HS-27A (cell line): ENCODE measurements around the gene POFUT2.

Experiments
- DNase-seq: peaks from one replicate; pipeline ENCODE4 v3.0.0-alpha.2; 2012; ENCODE audit warnings: low read depth, missing footprints

POFUT2 gene

DNA sequence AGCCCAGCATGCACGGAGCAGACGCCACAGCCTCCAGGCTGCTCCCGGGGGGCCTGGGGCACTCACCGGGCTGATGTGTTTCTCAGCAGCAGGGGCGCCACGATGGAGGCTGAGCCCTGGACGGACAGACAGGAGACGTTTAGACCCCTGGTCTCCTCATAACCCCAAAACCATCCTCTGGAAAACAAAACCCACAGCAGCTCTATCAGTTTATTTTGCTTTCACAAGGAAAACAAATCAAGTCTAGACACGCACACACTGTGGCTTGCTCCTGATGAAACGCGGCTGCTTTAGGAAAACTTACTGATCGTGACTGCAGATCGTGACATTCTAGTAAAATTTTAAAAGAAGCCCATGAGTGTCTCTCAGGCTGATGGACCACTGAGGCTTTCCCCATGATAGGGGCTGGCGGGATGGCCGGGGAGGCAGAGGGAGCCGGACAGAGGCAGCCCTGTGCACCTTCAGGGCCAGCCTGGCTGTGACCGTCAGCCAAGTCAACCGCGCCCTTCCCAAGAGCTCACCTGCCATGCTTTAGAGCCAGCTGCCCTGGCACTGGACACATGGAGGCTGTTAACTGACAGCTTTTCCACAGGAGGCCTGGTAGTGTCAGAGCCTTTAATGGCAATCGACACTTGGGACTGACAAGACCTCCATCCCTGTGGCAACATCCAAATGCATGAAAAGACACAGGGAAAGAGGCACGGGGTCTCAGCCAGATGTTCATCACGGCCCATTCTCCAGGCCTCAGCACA lies 5.2 kb downstream of the POFUT2 start:
- DNase-seq: no peak

DNA sequence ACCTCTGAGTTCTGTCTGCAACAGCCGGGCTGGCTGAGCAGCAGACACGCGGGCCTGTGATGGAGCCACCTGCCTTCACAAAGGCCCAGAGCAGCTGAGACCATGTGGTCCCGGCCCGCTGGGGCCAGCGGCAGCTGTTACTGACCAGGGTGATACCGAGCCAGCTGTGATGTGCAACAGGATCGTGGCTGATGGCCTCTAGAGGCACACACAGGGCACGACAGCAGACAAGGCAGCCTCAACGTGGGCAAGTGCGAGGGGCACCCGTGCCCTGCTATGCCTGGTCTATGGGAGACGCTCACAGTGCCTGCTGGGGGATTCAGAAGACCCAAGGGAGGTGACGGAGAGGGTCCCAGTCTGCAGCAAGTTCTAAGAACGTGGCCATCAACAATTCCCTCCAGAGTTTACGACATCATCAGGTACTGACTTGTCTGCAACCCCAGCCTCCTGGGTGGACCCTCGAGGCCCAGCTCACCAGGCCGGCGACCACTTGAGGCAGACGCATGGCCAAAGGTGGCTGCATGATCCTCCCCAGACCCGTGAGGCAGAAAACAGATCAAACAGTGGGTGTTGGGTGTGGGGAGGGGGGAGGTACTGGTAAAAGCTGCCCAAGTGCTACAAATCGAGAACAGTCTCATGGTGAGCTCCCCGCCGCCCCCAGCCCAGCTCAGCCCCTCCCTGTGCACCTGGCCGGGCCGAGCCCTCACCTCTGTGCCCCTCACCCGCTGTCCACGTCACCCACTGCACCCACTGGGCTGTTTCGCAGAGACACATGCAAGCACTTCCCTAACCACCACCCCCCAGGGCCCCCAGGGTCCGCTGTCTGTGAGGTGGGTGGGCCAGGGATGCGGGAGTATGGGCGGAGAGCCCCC lies 6.0 kb downstream of the POFUT2 start:
- DNase-seq: no peak

DNA sequence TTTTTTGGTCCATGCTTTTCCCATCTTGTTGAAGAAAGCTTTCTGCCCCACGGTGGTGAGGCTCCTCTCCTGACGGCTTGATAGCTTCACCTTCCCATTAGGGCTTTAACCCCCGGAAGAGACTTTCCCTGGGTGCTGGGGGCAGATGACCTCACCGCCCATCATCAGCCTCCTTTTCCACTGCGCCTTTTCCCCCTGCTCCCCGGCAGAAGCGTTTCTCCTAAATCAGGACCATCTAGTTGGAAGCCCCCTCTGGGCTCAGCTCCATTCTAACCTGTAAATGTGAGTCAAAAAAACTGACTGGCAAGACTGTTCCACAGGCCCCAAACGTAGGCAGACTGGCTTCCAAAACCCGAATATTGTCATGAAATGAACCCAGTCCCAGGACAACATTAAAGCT lies 6.7 kb downstream of the POFUT2 start:
- DNase-seq: no peak

DNA sequence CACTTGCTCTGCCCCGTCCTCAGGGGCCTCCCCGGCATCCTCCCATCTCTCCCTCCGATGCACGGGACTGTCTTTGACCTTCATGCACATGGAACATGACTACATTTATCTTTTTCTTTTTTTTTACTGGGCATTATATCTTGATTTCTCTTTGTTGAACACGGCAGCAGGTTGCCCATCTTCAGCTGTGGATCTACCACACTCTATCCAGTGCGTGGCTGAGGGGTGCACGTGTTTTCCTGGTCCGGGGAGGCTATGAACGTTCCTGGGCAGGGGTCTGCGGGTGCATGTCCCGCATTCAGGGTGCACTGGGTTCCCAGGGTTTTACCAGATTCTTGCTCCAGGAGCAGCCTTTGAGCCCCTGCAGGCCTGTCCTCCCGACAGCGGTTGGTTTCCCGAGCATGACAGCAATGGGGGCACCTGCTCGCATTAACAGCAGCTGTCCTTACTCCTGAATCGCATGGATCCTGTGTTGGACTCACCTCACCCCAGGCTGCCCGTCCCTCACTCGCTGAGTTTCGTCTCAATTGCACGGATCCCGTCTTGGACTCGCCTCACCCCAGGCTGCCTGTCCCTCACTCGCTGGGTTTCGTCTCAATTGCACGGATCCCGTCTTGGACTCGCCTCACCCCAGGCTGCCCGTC lies 7.4 kb downstream of the POFUT2 start:
- DNase-seq: no peak

DNA sequence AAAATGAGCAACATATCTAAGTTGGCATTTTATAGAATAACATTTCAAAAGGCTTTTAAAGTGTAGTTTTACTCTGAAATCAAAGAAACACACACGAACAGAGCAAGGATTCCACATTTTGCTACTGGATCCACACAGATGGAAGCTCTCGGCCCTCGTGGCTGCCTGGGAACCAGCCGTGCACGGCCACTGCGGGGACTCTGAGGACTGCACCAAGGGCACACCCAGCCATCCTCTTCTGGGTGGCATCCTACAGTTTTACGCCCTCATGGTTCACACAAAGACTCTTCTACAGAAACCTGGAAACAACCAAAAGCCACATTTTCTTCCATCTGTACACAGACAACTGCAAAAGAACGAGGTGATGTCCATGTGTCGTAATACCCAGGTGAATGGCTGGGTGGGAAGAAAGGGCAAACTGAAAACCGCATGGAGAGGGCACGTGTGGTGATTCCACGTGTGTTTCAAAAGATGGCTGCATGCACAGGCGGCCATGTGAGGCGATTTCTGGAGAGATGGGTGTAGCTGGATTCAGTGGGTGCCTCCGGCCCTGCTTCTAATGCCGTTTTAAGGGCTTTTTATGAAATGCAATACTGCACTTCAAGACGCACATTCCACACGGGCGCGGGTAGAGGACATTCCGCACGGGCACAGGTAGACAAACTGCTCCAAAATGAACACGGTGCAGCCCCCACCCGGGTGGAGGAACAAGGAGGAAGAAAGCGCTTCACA lies 8.1 kb downstream of the POFUT2 start:
- no peak for DNase-seq

DNA sequence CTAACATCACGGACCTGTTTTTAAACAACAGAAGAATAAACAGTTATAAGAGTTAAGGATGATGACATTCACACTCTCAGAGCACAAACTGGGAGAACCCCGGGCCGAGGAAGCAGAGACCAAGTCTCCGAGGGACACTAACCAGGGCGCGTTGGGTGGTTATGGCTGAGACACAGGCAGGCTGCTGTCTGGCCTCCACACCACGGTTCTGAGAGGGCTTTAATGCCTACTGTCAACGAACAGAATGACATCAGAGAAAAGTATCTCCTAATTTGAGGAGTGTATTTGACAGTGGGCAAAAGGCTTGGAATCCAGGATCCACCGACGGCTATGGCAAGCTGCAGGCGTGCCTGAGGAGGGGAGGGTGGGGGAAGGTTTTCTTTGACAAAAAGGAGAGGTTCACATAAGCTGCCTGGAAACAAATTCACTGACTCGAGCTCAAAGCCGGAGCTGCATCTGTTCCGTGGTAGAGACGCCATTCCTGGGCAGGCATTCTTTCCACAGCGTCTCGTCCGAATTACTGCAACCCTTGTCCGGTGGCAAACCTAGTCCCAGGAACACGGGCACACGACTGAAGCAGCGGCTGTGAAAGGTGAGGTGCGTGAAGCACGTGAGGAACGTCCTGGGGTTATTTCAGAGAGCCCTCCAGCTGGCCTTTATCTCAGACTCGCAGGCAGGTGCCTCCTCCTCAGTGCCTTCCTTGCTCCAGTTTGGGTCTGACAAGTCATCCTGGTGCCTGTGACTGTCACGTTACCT lies 9.4 kb downstream of the POFUT2 start:
- DNase-seq: no peak

DNA sequence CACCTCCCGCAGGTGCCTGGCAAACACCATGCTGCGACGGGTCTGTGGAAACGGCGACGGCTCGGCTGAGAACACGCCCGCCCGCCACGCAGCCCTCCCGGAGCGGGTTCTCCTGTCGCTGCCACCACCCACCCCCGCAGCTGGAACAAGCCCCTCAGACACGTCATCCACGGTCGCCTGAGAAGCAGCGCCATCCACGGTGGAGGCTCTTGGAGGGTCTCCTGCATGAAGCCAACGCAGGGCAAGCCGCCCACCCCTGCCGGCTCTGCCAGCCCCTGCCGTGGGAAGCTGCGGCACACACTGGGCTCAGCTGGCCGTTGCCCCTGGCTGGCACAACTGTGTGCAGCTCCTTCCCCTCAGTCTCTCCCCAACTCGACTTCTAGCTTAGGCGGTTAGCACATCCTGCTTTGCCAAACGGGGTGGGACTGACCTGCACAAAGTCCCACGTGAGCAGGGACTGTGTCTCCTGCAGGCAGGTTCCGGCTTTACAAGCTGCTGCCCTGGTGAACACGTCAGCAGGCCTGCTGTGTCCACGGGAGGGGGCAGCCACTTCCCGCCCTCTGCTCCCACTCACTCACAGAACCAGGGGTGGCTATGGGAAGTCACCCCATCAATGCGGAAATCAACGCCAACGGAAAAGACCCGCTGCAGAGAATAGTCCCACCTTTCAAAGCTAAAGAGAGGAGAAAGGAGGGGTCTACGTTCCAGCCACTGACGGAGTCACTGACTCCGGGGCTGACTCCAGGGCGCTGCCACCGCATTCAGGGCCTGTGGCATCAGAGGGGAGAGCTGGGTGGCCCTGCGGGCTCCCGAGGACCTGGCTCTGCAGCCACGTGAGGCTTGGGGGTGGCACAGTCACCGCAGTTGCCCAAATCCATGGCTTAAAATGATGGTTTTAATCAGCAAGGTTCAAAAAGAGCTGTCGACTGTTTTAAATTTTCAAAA lies 10.3 kb downstream of the POFUT2 start:
- DNase-seq: no peak

DNA sequence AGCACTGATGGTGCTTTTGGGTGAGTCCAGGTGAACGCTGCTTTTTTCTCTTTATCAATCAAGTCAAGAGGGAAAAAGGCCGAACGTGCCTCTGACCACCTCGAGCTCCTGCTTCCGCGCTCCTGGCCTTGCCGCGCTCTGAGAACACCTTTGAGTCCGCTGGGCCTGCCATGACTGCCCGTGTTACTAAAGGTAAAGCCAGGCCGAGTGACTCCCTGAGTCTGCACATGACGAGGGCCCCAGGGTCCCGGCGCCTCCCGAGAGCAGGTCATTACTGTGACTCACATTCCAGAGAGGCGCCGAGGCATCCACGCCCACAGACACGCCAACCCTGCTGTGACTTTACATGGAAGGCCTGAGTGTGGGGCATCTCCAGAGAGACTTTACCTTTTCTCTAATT lies 11.1 kb downstream of the POFUT2 start:
- no peak for DNase-seq

DNA sequence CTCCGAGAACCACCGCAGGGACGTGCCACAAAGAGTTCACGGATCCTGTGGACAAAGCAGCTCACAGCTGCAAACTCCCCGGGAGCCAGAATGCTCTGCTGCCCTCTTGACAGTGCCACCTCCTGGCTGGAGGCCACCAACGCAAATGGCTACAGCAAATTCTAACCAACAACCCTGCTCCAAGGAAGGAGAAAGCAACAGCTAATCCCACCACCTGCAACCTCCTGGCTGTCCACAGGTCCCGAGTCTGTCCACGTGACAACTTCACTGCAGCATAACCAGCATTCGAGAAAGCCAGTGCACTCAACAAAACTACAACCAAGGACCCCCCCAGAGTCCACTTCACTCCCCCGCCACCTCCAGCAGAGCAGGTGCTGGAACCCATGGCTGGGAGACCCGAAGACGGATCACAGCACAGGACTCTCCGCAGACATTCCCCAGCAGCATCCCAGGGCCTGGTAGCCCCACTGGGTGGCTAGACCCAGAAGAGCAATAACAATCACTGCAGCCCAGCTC lies 17.3 kb downstream of the POFUT2 start:
- no peak for DNase-seq

DNA sequence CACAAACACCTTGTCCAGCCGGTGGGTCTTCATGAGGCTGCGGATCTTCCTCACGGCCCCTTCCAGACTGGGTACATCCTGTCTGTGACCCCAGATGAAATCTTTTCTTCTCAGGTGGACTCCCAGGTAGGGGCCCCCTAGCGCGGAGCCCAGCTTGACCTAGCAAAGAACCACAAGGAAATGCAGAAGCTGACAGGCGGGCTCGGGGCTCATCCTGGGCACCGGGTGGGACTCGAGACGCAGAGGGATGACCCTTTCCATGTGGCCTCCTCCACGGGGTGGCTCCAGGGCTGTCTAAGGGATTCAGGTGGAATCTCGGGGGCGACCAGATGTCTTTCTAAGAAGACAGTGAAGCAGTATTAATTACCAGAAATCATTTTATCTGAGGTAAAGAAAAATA lies 17.8 kb downstream of the POFUT2 start:
- DNase-seq: no peak

DNA sequence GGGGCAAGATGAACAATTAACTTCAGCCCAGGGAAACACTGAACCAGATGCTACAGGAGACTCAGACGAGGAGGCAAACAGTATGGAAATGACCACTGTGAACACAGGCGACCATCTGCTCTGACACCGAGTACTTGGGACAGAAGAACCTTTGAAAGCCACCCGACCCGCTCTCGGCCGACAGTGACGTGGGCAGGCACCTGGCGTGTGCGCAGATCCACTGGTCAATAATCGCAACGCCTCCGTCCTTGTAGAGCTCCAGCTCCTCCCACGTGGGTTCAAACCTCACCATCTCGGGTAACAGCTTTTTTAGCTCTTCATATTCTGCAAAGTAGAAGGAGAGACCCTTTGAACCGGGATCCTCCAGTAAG lies 20.3 kb downstream of the POFUT2 start:
- DNase-seq: no peak

DNA sequence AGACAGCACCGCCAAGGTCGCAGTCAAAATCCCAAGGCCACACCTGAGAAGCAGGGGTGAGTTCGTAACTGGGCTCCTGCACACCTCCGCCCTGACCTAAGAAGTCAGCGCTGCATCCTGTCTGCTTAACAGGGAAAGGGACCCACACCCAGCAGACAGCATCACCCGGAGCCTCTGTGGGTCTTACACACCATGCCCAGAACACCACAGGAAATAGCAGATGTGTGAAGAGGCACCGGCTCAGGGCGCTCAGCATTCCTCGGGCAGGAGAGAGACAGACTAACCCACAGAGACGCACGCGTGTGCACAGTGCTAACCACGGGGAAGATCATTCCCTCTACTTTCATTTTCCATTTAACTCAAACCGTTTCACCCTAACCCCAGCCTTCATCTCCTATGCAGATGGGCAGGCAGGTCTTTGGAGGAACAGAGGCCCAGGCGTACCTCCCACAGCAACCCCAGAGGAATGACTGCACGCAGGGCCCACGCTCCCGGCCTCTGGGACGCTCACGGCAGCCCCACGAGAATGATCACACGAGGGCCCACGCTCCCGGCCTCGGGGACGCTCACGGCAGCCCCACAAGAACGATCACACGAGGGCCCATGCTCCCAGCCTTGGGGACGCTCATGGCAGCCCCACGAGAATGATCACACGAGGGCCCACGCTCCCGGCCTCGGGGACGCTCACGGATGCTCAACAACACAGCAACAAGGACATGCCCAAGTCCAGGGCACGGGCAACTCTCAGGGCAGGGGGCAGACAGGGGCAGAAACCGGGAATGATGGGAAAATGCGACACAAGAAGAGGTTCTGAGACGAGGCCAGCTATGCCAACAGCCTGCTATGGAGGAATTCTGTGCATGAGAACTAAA lies 20.9 kb downstream of the POFUT2 start:
- DNase-seq: no peak

DNA sequence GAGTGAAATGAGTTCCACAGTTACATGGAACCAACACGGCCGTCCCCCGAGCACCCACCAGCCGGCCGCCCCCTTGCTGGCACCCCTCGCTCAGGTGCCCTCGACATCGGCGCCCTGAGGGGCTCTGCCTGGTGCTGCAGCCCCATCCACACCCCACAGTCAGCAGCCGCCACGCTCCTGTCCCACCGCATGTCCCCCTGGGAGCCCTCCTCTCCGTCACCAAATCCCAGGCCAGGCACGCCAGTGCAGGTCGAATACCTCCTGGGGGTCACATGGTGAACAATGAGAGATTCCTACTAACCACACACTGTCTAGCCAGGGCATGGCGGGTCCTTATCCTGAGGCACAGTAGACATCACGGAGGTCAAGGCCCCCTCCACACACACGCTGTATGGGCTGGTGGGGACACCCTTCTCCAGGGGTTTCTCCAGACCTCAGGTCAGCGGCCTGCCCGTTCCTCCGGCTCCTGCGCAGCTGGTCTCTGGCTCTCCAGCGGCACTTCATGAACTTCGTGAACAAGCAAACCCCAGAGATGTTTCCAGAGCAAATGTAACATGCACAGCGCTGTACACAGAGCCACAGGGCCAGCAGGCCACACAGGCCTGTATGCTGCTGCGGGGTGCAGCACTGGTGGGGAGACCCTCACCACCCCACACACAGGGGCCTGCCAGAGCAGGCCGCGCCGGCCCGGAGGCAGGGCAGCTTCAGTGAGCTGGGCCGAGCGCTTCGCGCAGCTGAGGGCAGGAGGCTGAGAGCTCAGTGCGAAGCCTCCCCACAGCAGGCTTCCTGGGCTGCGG lies 21.8 kb downstream of the POFUT2 start:
- DNase-seq: no peak

DNA sequence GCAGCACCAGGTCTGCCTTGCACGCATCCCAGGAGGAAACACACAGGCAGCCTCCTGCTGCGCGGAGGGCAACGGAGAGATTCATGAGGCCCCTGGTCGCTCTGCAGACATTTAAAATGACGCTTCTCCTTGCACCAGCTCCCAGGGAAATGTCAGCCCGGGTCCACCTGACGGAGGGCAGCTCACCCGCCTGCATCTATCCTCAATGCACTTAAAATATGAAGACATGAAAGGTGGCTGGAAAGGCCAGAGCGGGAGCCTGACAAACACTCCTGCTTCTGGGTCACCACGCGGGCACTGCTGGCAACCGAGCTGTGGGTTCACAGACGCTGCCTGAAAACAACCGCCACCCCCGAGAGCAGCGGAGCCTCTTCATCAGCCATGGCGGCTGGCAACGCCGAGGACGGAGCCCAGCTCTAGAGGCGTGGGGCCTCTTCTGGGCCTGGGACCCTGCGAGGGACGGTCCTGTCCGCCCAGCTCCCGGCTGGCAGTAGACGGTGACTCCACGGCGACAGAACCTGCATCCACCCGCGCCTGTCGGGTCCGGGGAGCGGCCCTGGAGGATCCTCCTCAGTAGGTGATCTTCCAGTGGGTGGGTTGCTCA lies 22.7 kb downstream of the POFUT2 start:
- DNase-seq: no peak

DNA sequence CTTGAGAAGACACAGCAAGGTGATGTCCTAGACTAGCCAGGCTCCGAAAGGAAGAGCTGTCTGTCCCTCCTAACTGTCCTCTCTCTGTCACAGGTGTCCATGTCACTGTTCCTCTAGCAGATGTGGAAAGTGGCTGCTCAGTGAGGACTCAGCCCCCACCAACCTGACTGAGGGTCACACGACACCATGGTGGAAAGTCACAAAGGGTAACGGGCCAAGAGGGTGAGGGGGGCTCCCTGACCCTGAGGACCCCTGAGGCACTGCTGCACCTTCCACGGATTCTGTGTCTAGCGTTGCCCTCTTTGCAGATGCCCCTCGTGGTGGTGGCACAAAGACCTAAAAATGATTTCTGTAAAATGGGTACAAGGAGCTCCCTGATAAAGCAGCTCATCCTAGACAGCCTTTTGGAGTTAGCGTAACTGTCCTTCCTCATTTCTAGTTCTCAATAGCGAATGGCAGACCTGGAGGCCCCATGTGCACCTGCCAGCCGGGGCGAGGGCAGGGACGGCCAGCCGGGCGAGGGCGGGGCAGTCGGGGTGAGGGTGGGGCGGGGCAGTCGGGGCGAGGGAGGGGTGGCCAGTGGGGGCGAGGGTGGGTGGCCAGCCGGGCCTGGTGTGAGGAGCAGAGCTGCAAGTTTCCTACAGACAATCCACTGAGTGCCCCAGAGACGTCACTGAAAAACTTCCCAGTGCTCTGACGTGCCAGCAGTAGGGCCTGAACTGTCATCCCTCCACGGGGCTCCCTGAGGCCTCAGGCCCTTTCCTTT lies 23.4 kb downstream of the POFUT2 start:
- DNase-seq: no peak

DNA sequence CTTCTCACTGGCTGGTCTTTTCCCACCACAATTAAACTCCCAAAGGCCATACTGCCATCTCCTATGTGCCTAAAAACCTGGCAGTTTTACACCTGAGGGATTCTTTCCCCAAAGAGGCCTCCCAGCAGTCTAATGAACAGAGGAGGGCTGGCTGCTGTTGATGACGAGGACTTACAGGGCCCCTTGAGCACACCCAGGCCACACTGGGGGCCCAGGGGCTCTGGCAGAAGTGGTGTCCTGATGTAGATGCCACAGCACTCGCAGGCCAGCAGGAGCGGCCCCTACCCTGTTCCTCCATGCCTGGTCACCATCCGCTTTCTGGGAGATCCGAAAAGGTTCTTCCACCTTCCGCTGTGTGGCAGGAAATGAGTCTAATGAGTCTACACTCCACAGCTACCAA lies 24.2 kb downstream of the POFUT2 start:
- DNase-seq: no peak

DNA sequence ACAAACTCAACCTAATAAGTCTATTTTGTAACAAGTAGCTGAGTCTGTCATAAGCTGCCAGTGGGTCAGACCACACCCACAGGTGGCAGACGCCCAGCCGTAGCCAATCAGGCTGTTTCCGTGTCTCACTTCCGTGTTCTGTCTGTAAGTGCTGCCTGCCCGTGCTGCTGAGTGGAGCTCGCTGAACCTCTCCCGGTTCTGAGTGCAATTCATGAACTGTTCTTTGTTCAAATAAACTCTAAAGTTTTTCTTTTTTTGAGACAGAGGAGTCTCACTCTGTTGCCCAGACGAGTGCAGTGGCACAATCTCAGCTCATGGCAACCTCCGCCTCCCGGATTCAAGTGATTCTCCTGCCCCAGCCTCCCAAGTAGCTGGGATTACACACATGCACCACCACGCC lies 25.1 kb downstream of the POFUT2 start:
- DNase-seq: no peak
